ENCODE results near the gene ADAM10.

DNA sequence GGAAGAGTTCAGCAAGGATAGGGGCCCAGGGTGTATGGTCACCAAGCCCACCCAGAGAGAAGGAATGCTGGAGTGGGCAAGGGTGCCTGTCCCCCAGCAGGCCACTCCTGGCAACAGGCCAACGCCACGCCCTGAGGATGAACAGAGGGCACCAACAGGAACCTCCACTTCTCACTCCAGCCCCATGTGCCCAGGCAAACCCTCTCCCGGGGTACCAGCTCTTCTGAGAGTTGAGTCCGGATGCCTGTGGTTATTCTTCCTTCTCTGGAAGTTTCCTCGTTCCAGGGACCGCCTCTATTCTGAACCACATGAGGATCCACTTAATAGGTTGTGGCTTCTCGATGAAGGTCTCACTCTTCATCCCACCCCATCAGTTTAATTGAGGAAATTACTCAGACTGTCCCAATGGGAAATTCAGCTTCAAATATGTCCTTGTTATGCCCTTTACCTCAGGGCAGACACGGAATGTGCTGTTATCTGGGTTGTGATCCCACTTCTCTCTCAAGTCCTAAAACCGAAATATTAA lies 203.4 kb downstream of the ADAM10 start:
- TF ChIP-seq, protein P1, sequence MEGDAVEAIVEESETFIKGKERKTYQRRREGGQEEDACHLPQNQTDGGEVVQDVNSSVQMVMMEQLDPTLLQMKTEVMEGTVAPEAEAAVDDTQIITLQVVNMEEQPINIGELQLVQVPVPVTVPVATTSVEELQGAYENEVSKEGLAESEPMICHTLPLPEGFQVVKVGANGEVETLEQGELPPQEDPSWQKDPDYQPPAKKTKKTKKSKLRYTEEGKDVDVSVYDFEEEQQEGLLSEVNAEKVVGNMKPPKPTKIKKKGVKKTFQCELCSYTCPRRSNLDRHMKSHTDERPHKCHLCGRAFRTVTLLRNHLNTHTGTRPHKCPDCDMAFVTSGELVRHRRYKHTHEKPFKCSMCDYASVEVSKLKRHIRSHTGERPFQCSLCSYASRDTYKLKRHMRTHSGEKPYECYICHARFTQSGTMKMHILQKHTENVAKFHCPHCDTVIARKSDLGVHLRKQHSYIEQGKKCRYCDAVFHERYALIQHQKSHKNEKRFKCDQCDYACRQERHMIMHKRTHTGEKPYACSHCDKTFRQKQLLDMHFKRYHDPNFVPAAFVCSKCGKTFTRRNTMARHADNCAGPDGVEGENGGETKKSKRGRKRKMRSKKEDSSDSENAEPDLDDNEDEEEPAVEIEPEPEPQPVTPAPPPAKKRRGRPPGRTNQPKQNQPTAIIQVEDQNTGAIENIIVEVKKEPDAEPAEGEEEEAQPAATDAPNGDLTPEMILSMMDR (IDR thresholded peaks at IDR 0.05), result no peak
- TF ChIP-seq POLR2A (IDR thresholded peaks at IDR 0.05) (no peak), POLR2AphosphoS5 (IDR thresholded peaks at IDR 0.05) (no peak)

Measured in breast epithelium (tissue), 3 donors.